Osteoblast (primary cell): ENCODE measurements around the gene NSUN5. TPM values are rescaled to one million over a fixed set of nuclear protein-coding genes. Genes with fewer than 3 reads are reported as not detected.
"Not testable (repeated sequence)": the region's sequence is repeated elsewhere in the genome, so short reads cannot be mapped to it uniquely, and the experiment has no call there.

ENCODE experiments used
- DNase-seq: peaks from one replicate; pipeline ENCODE4 v3.0.0; 2011; ENCODE audit warnings: low spot score, mixed read lengths; ENCODE audit not compliant: insufficient read length; ENCODE audit errors: missing footprints
- H2AFZ ChIP-seq: 2 replicates; pipeline ENCODE4 v1.6.0; 2011; ENCODE audit warnings: mild to moderate bottlenecking, low read length
- H3K27ac ChIP-seq: 2 replicates; pipeline ENCODE4 v1.5.1; 2011; ENCODE audit warnings: mild to moderate bottlenecking, low read depth, low read length, moderate library complexity
- H3K27me3 ChIP-seq: 2 replicates; pipeline ENCODE4 v1.6.0; 2012; ENCODE audit warnings: mild to moderate bottlenecking, control low read depth, inconsistent platforms, low read length, moderate library complexity; ENCODE audit not compliant: insufficient read depth
- H3K36me3 ChIP-seq: 2 replicates; pipeline ENCODE4 v1.5.1; 2011; ENCODE audit warnings: mild to moderate bottlenecking, low read length, control low read depth, moderate library complexity; ENCODE audit not compliant: insufficient read depth
- H3K4me1 ChIP-seq: 2 replicates; pipeline ENCODE4 v1.5.1; 2011; ENCODE audit warnings: mild to moderate bottlenecking, low read length, control low read depth, moderate library complexity; ENCODE audit not compliant: insufficient read depth
- H3K4me2 ChIP-seq: 2 replicates; pipeline ENCODE4 v1.6.0; 2011; ENCODE audit warnings: mild to moderate bottlenecking, low read length; ENCODE audit not compliant: insufficient read depth
- H3K4me3 ChIP-seq: fragments of 200-600 bp; sonication (generic); 3 replicates; pipeline ENCODE4 v1.5.1; 2012; ENCODE audit warnings: mild to moderate bottlenecking, low read length, inconsistent platforms; ENCODE audit not compliant: insufficient read depth
- H3K79me2 ChIP-seq: 2 replicates; pipeline ENCODE4 v1.6.0; 2012; ENCODE audit warnings: mild to moderate bottlenecking, low read length, control low read depth, inconsistent platforms; ENCODE audit not compliant: insufficient read depth
- H3K9me3 ChIP-seq: 2 replicates; pipeline ENCODE4 v1.5.1; 2011; ENCODE audit warnings: low read depth, low read length, control low read depth
- H4K20me1 ChIP-seq: 2 replicates; pipeline ENCODE4 v1.6.0; 2012; ENCODE audit warnings: mild to moderate bottlenecking, low read length, control low read depth; ENCODE audit not compliant: insufficient read depth
- CTCF ChIP-seq: IDR thresholded peaks from 2 replicates; pipeline ENCODE4 v1.5.1; 2011; ENCODE audit warnings: mild to moderate bottlenecking, low read depth, low read length, moderate library complexity; ENCODE audit errors: extremely low read depth
- total RNA-seq: library from RNA; depleted of rRNA; stranded (reverse); fragments of >200 nt; gene quantifications from 2 replicates; pipeline ENCODE4 v1.2.3, GENCODE V29; 2012

Gene NSUN5
- total RNA-seq, 1 donor, result 17.0 TPM

- Histone ChIP-seq H3K4me1 (peaks cover 5% of the 10 kb centered on the region), H2AFZ (no peak overlapping the region), H4K20me1 (no peaks in the 10 kb centered on the region), H3K36me3 (no peaks in the 10 kb centered on the region), H3K9me3 (no peaks in the 10 kb centered on the region), H3K27ac (no peak overlapping the region), H3K4me3 (no peak overlapping the region), H3K27me3 (peaks cover 23% of the 10 kb centered on the region), H3K4me2 (no peak overlapping the region), H3K79me2 (no peaks in the 10 kb centered on the region)
- no peak for TF ChIP-seq CTCF
- no peak for DNase-seq
Observed at GRCh38 chr7:73332447-73332846, 23.8 kb upstream of the NSUN5 start.

- peaks cover 5% of the 10 kb centered on the region for H3K4me1 ChIP-seq
- no peak overlapping the region for H3K4me3 ChIP-seq
- H3K36me3 ChIP-seq, result no peaks in the 10 kb centered on the region
- no peaks in the 10 kb centered on the region for H3K79me2 ChIP-seq
- no peak for DNase-seq
- peaks cover 21% of the 10 kb centered on the region for H3K27me3 ChIP-seq
- no peak overlapping the region for H3K4me2 ChIP-seq
- no peak overlapping the region for H3K27ac ChIP-seq
- H3K9me3 ChIP-seq, result no peaks in the 10 kb centered on the region
- H4K20me1 ChIP-seq, result no peaks in the 10 kb centered on the region
- no peak for TF ChIP-seq CTCF
- no peak overlapping the region for H2AFZ ChIP-seq
Observed at GRCh38 chr7:73330772-73331171, 22.1 kb upstream of the NSUN5 start.

GRCh38 chr7:73329861-73330581 lies 21.4 kb upstream of the NSUN5 start:
- peak; percentile 94 for DNase-seq
- Histone ChIP-seq H2AFZ (peak overlapping the region; percentile 56), H4K20me1 (no peaks in the 10 kb centered on the region), H3K36me3 (no peaks in the 10 kb centered on the region), H3K4me1 (peaks cover 5% of the 10 kb centered on the region), H3K4me3 (no peak overlapping the region), H3K79me2 (no peaks in the 10 kb centered on the region), H3K27me3 (peaks cover 17% of the 10 kb centered on the region), H3K4me2 (peak overlapping the region; percentile 34), H3K9me3 (no peaks in the 10 kb centered on the region), H3K27ac (no peak overlapping the region)
- TF ChIP-seq CTCF, result no peak

- peaks cover 5% of the 10 kb centered on the region for H3K4me1 ChIP-seq
- H3K27me3 ChIP-seq, result peaks cover 10% of the 10 kb centered on the region
- no peak overlapping the region for H2AFZ ChIP-seq
- no peak for DNase-seq
- no peak for TF ChIP-seq CTCF
- no peaks in the 10 kb centered on the region for H3K9me3 ChIP-seq
- H4K20me1 ChIP-seq, result no peaks in the 10 kb centered on the region
- no peaks in the 10 kb centered on the region for H3K36me3 ChIP-seq
- H3K79me2 ChIP-seq, result no peaks in the 10 kb centered on the region
- no peak overlapping the region for H3K4me3 ChIP-seq
- no peak overlapping the region for H3K27ac ChIP-seq
- H3K4me2 ChIP-seq, result no peak overlapping the region
Observed at GRCh38 chr7:73328696-73329095, 20.1 kb upstream of the NSUN5 start.

- H3K4me1 ChIP-seq, H2AFZ ChIP-seq, H3K4me3 ChIP-seq, H3K27ac ChIP-seq, DNase-seq, H3K4me2 ChIP-seq, H3K36me3 ChIP-seq, H3K27me3 ChIP-seq, H4K20me1 ChIP-seq, H3K79me2 ChIP-seq, H3K9me3 ChIP-seq: not testable (repeated sequence)
Observed at GRCh38 chr7:73327922-73328321, 19.3 kb upstream of the NSUN5 start, which contains the start of the genes FKBP6 and TRIM50. Gene FKBP6, plus strand, starts transcription at chr7:73328161. Its CDS starts 268 bp downstream, at chr7:73328429. Gene TRIM50, minus strand, starts transcription at chr7:73328082. Its CDS starts 3,295 bp downstream, at chr7:73324787.

- not testable (repeated sequence) for H3K79me2 ChIP-seq, H3K36me3 ChIP-seq, H3K4me2 ChIP-seq, H4K20me1 ChIP-seq, DNase-seq, H3K4me1 ChIP-seq, H3K4me3 ChIP-seq, H2AFZ ChIP-seq, H3K27ac ChIP-seq, H3K9me3 ChIP-seq, H3K27me3 ChIP-seq
Observed at GRCh38 chr7:73327449-73327848, 18.8 kb upstream of the NSUN5 start.
